Keratinocyte (primary cell): ENCODE results near the gene ELAVL1. TPM values are rescaled to one million over a fixed set of nuclear protein-coding genes. Genes with fewer than 3 reads are reported as not detected.

Source experiments
- DNase-seq: peaks from one replicate; pipeline ENCODE4 v3.0.0-alpha.2; 2011; ENCODE audit warnings: low read depth, missing footprints, low spot score
- FAIRE-seq: peaks from 2 replicates; lab custom pipeline; 2011; peaks lifted over from hg19 to GRCh38; lab: Jason Lieb, UNC
- H2AFZ ChIP-seq: 2 replicates; pipeline ENCODE4 v1.6.0; 2012; ENCODE audit warnings: low read length, control low read depth, inconsistent platforms; ENCODE audit not compliant: control insufficient read depth
- H3K27ac ChIP-seq: 2 replicates; pipeline ENCODE4 v1.5.1; 2011; ENCODE audit warnings: low read length; ENCODE audit not compliant: control insufficient read depth, insufficient read depth
- H3K27me3 ChIP-seq: 3 replicates; pipeline ENCODE4 v1.6.0; 2011; ENCODE audit warnings: low read length; ENCODE audit not compliant: control insufficient read depth, insufficient read depth; ENCODE audit errors: extremely low read depth
- H3K36me3 ChIP-seq, 2 experiments: 2 replicates in 1 of 2; 3 replicates in 1 of 2; pipeline ENCODE4 v1.5.1; 2011; ENCODE audit warnings: low read length in 2 of 2, mild to moderate bottlenecking in 1 of 2; ENCODE audit not compliant: control insufficient read depth in 2 of 2, insufficient read depth in 2 of 2; ENCODE audit errors: extremely low read depth in 1 of 2
- H3K4me1 ChIP-seq: 3 replicates; pipeline ENCODE4 v1.5.1; 2011; ENCODE audit warnings: low read length; ENCODE audit not compliant: control insufficient read depth, insufficient read depth; ENCODE audit errors: extremely low read depth
- H3K4me2 ChIP-seq: 3 replicates; pipeline ENCODE4 v1.6.0; 2011; ENCODE audit warnings: low read depth, low read length; ENCODE audit not compliant: control insufficient read depth, insufficient read depth; ENCODE audit errors: extremely low read depth
- H3K4me3 ChIP-seq, 3 experiments: fragments of 200-600 bp in 1 of 3; sonication (generic) in 1 of 3; 2 replicates in 2 of 3; 3 replicates in 1 of 3; pipeline ENCODE4 v1.5.1; 2011 to 2016; ENCODE audit warnings: low read length in 3 of 3, mild to moderate bottlenecking in 3 of 3, control low read depth in 2 of 3, inconsistent platforms in 1 of 3, low read depth in 1 of 3, mixed read lengths in 1 of 3, mixed run types in 1 of 3, moderate library complexity in 1 of 3; ENCODE audit not compliant: control insufficient read depth in 2 of 3, insufficient read depth in 2 of 3; ENCODE audit errors: extremely low read depth in 1 of 3
- H3K79me2 ChIP-seq: 2 replicates; pipeline ENCODE4 v1.6.0; 2012; ENCODE audit warnings: low read length; ENCODE audit not compliant: control insufficient read depth, insufficient read depth
- H3K9ac ChIP-seq: 3 replicates; pipeline ENCODE4 v1.6.0; 2011; ENCODE audit warnings: low read length; ENCODE audit not compliant: control insufficient read depth, insufficient read depth; ENCODE audit errors: extremely low read depth
- H3K9me1 ChIP-seq: 3 replicates; pipeline ENCODE4 v1.6.0; 2011; ENCODE audit warnings: low read length; ENCODE audit not compliant: control insufficient read depth, insufficient read depth; ENCODE audit errors: extremely low read depth
- H3K9me3 ChIP-seq: 2 replicates; pipeline ENCODE4 v1.5.1; 2012; ENCODE audit warnings: low read depth, low read length; ENCODE audit not compliant: control insufficient read depth
- H4K20me1 ChIP-seq: 3 replicates; pipeline ENCODE4 v1.6.0; 2011; ENCODE audit warnings: low read length; ENCODE audit not compliant: control insufficient read depth, insufficient read depth; ENCODE audit errors: extremely low read depth
- EZH2 ChIP-seq: IDR thresholded peaks from one replicate; pipeline ENCODE4 v1.6.1; 2012; ENCODE audit warnings: inconsistent platforms, mild to moderate bottlenecking, low read length, moderate library complexity
- dilution Hi-C: fragments of 300-500 bp; cut with MboI; formaldehyde crosslinking; loops from one replicate; pipeline ENCODE4 v1.7.0; 2020; ENCODE audit warnings: low sequenced_read_pairs; ENCODE audit not compliant: extremely low pct_ligation_motif_present
- polyA plus RNA-seq, 5 experiments: library from polyadenylated mRNA; depleted of rRNA in 3 of 5; stranded (reverse) in 3 of 5; stranded (forward) in 1 of 5; unstranded in 1 of 5; fragments of >200 nt; gene quantifications; 1 replicate in 1 of 5; 2 replicates in 3 of 5; 3 replicates in 1 of 5; pipeline versions ENCODE4 v1.2.1 to v1.2.3, GENCODE V29; 2011 to 2012; ENCODE audit warnings: missing spikeins in 2 of 5, low read depth in 1 of 5, low replicate concordance in 1 of 5
- TF ChIP-seq, protein P1 (sequence below), 3 experiments: IDR thresholded peaks in 1 of 3; conservative IDR thresholded peaks in 1 of 3; optimal IDR thresholded peaks in 1 of 3; 2 replicates in 2 of 3; 3 replicates in 1 of 3; pipeline versions ENCODE3 to v1.5.1; 2011; ENCODE audit warnings: low read length in 3 of 3, mild to moderate bottlenecking in 3 of 3, moderate library complexity in 2 of 3, control low read depth in 1 of 3, inconsistent platforms in 1 of 3; ENCODE audit not compliant: insufficient read depth in 2 of 3; ENCODE audit errors: extremely low read depth in 1 of 3

Gene ELAVL1
- polyA plus RNA-seq, 1 donor (not counting 4 experiments of a cell fraction or from before 2014, with no cell fraction given), result 46.9 TPM

- Histone ChIP-seq H3K4me3 (no peak overlapping the region), H2AFZ (no peak overlapping the region), H3K4me1 (peaks cover 11% of the 10 kb centered on the region), H3K9me3 (no peaks in the 10 kb centered on the region), H3K79me2 (peaks cover 40% of the 10 kb centered on the region), H3K27ac (no peak overlapping the region), H3K9ac (no peak overlapping the region), H3K36me3 (peaks cover 43 to 52% of the 10 kb centered on the region in 2 experiments), H3K4me2 (no peak overlapping the region), H3K9me1 (peaks cover 2% of the 10 kb centered on the region), H4K20me1 (peaks cover 18% of the 10 kb centered on the region), H3K27me3 (no peaks in the 10 kb centered on the region)
- DNase-seq (no peak), FAIRE-seq (no peak)
- TF ChIP-seq, protein P1, sequence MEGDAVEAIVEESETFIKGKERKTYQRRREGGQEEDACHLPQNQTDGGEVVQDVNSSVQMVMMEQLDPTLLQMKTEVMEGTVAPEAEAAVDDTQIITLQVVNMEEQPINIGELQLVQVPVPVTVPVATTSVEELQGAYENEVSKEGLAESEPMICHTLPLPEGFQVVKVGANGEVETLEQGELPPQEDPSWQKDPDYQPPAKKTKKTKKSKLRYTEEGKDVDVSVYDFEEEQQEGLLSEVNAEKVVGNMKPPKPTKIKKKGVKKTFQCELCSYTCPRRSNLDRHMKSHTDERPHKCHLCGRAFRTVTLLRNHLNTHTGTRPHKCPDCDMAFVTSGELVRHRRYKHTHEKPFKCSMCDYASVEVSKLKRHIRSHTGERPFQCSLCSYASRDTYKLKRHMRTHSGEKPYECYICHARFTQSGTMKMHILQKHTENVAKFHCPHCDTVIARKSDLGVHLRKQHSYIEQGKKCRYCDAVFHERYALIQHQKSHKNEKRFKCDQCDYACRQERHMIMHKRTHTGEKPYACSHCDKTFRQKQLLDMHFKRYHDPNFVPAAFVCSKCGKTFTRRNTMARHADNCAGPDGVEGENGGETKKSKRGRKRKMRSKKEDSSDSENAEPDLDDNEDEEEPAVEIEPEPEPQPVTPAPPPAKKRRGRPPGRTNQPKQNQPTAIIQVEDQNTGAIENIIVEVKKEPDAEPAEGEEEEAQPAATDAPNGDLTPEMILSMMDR (optimal IDR thresholded peaks at IDR 0.05 in 1 of 3, IDR thresholded peaks at IDR 0.05 in 1 of 3, conservative IDR thresholded peaks at IDR 0.05 in 1 of 3; ENCODE audit: extremely low read depth in 1 of 3, insufficient read depth in 2 of 3, low read length in 3 of 3), result no peak
- TF ChIP-seq EZH2, result no peak
- dilution Hi-C loops, result no loop called here
Observed at GRCh38 chr19:7975037-7975436, 30.4 kb downstream of the ELAVL1 start.

DNA sequence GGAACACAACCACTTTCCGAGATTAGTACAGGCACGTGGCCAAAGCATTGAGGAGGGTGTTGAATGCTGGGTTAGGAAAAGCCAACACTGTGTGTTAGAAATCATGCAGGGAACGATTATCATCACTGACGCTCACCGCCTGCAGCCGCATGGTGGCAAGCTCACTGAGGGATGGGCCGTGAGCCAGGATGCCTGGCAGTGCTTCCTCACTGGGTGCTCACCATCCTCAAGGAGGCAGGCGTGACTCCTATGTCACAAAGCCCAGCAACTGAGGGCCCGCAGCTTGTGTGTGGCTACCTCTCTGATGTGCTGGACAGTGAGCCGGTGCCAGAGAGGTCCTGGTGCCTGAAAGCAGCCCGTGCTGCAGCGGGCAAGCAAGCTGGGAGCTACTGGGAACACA is 31.6 kb downstream of the ELAVL1 start:
- Histone ChIP-seq H3K4me2 (no peak overlapping the region), H3K4me1 (peaks cover 6% of the 10 kb centered on the region), H3K9me1 (no peaks in the 10 kb centered on the region), H3K27ac (no peak overlapping the region), H3K27me3 (no peaks in the 10 kb centered on the region), H3K9me3 (no peaks in the 10 kb centered on the region), H4K20me1 (peaks cover 10% of the 10 kb centered on the region), H3K36me3 (peaks cover 43 to 54% of the 10 kb centered on the region in 2 experiments), H3K79me2 (peaks cover 36% of the 10 kb centered on the region), H3K9ac (no peak overlapping the region), H2AFZ (no peak overlapping the region), H3K4me3 (no peak overlapping the region)
- dilution Hi-C loops, result no loop called here
- FAIRE-seq, result no peak
- TF ChIP-seq, protein P1 (optimal IDR thresholded peaks at IDR 0.05 in 1 of 3, IDR thresholded peaks at IDR 0.05 in 1 of 3, conservative IDR thresholded peaks at IDR 0.05 in 1 of 3; ENCODE audit: extremely low read depth in 1 of 3, insufficient read depth in 2 of 3, low read length in 3 of 3), result no peak
- no peak for TF ChIP-seq EZH2
- DNase-seq, result no peak
